GM19463 (cell line): ENCODE measurements around the gene KIF25.

Experiments
- ATAC-seq: cut with Tn5 transposase; IDR thresholded peaks from one replicate; pipeline ENCODE4 v1.9.1; 2021; ENCODE audit warnings: mild to moderate bottlenecking, moderate library complexity; ENCODE audit not compliant: unreplicated experiment

Gene KIF25

GRCh38 chr6:168035098-168035660, 37.7 kb downstream of the KIF25 start:
- no peak for ATAC-seq

GRCh38 chr6:168035661-168036545, 38.4 kb downstream of the KIF25 start:
- no peak for ATAC-seq

GRCh38 chr6:168037242-168037641, 39.8 kb downstream of the KIF25 start:
- ATAC-seq: no peak

GRCh38 chr6:168037856-168038255, 40.4 kb downstream of the KIF25 start:
- no peak for ATAC-seq

GRCh38 chr6:168038576-168039140, 41.2 kb downstream of the KIF25 start:
- no peak for ATAC-seq

- ATAC-seq: no peak
These were observed 41.8 kb downstream of the KIF25 start for GRCh38 chr6:168039301-168039700.

GRCh38 chr6:168039849-168040248, 42.4 kb downstream of the KIF25 start:
- ATAC-seq: no peak

GRCh38 chr6:168040856-168041496, 43.5 kb downstream of the KIF25 start:
- no peak for ATAC-seq

GRCh38 chr6:168041928-168042327, 44.5 kb downstream of the KIF25 start:
- ATAC-seq: no peak

GRCh38 chr6:168042426-168043192, 45.1 kb downstream of the KIF25 start:
- no peak for ATAC-seq

- no peak for ATAC-seq
These were observed 45.8 kb downstream of the KIF25 start for GRCh38 chr6:168043193-168043847.

GRCh38 chr6:168043848-168044415, 46.5 kb downstream of the KIF25 start:
- ATAC-seq: no peak

GRCh38 chr6:168044521-168045130, 47.2 kb downstream of the KIF25 start:
- no peak for ATAC-seq

GRCh38 chr6:168045141-168045691, 47.7 kb downstream of the KIF25 start:
- no peak for ATAC-seq

GRCh38 chr6:168045706-168046620, 48.5 kb downstream of the KIF25 start:
- ATAC-seq: no peak

GRCh38 chr6:168046696-168047095, 49.2 kb downstream of the KIF25 start:
- ATAC-seq: no peak

- no peak for ATAC-seq
These were observed 50.6 kb downstream of the KIF25 start for GRCh38 chr6:168047841-168048723.
